Breast epithelium (tissue), 3 donors: Measurements from ENCODE around the gene CTNNA3.

Experiments
- CTCF ChIP-seq, 3 donors: fragments of 450-650 bp; IDR thresholded peaks; one replicate each; pipeline ENCODE4 v1.5.1; 2016 to 2017; ENCODE audit warnings: antibody characterized with exemption in 3 of 3, mild to moderate bottlenecking in 3 of 3, moderate library complexity in 3 of 3
- POLR2A ChIP-seq: fragments of 450-650 bp; IDR thresholded peaks from one replicate; pipeline ENCODE4 v1.6.1; 2016; ENCODE audit warnings: antibody characterized with exemption, mild to moderate bottlenecking, moderate library complexity
- POLR2AphosphoS5 ChIP-seq, 3 donors: sonication (generic); formaldehyde crosslinking; IDR thresholded peaks; one replicate each; pipeline ENCODE4 v1.6.1; 2017; ENCODE audit warnings: antibody characterized with exemption in 3 of 3

- TF ChIP-seq CTCF (IDR thresholded peaks at IDR 0.05), result no peak
- TF ChIP-seq POLR2AphosphoS5 (IDR thresholded peaks at IDR 0.05), result no peak
- TF ChIP-seq POLR2A, result no peak
These were observed 1229.4 kb downstream of the CTNNA3 start for GRCh38 chr10:66466622-66467021.
